ENCODE data around the gene ITSN1.

DNA sequence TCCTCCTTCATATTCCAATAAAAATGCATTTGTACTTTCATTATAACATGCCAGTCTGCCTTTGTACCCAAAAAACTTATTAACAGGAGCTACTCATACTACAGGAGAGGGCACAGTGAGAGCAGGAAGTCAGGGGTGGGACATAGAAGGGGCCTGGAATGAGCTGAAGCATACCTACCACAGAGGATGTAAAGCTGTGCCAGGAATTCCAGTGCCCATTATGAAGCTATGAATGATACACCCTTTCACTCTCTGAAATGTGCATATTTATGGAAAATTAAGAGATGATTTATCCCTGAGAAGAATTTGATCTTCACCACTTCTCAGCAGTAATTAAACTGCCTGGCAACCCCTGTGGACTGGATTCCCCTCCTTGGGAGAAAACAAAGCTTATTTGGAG is 207.5 kb downstream of the ITSN1 start:
- no peak for TF ChIP-seq CTCF (IDR thresholded peaks at IDR 0.05)
- no peak for TF ChIP-seq POLR2A (IDR thresholded peaks at IDR 0.05)

Data from thyroid gland (tissue), 4 donors.